IgD-negative memory B cell (primary cell): ENCODE measurements around the gene AOPEP. TPM values are rescaled to one million over a fixed set of nuclear protein-coding genes. Genes with fewer than 3 reads are reported as not detected.
A peak's percentile ranks its signal among the peaks of the same experiment; 100 is the strongest.

Experiments used
- H3K27ac Mint-ChIP-seq, 3 donors: one replicate each; pipeline ENCODE4 v1.8.0; 2020 to 2022; ENCODE audit warnings: mild to moderate bottlenecking in 3 of 3, mixed read lengths in 3 of 3, moderate library complexity in 1 of 3
- H3K27me3 Mint-ChIP-seq: one replicate; pipeline ENCODE4 v1.8.0; 2021; ENCODE audit warnings: mixed read lengths
- H3K36me3 Mint-ChIP-seq: one replicate; pipeline ENCODE4 v1.8.0; 2020; ENCODE audit warnings: mild to moderate bottlenecking, mixed read lengths
- H3K4me1 Mint-ChIP-seq, 3 donors: one replicate each; pipeline ENCODE4 v1.8.0; 2020 to 2022; ENCODE audit warnings: mixed read lengths in 3 of 3, mild to moderate bottlenecking in 1 of 3
- H3K4me3 Mint-ChIP-seq, 4 donors: one replicate each; pipeline ENCODE4 v1.8.0; 2020 to 2022; ENCODE audit warnings: mild to moderate bottlenecking in 4 of 4, mixed read lengths in 4 of 4, moderate library complexity in 3 of 4
- H3K9me3 Mint-ChIP-seq, 3 donors: one replicate each; pipeline ENCODE4 v1.8.0; 2020 to 2021; ENCODE audit warnings: mixed read lengths in 3 of 3, mild to moderate bottlenecking in 1 of 3
- polyA plus RNA-seq: library from polyadenylated mRNA; unstranded; fragments of 300-500 nt; fragmentation: Illumina TruSeq; gene quantifications from one replicate; pipeline ENCODE4 v1.2.3, GENCODE V29; 2021

AOPEP gene
- polyA plus RNA-seq, 1 donor from 2014 or later, result 4.5 TPM

GRCh38 chr9:95107001-95107749, 380.7 kb downstream of the AOPEP start:
- Mint-ChIP-seq H3K36me3 (peaks cover 11% of the 10 kb centered on the region), H3K9me3 (no peaks in the 10 kb centered on the region), H3K27ac (no peak overlapping the region)

GRCh38 chr9:95107976-95108375, 381.5 kb downstream of the AOPEP start:
- Mint-ChIP-seq H3K36me3 (peaks cover 11% of the 10 kb centered on the region), H3K9me3 (no peaks in the 10 kb centered on the region), H3K27ac (no peak overlapping the region), H3K27me3 (no peaks in the 10 kb centered on the region), H3K4me1 (no peaks in the 10 kb centered on the region), H3K4me3 (no peak overlapping the region)

More at GRCh38 chr9:95107001-95107749, 380.7 kb downstream of the AOPEP start:
- Mint-ChIP-seq H3K4me1 (no peaks in the 10 kb centered on the region), H3K27me3 (no peaks in the 10 kb centered on the region), H3K4me3 (no peak overlapping the region)

- Mint-ChIP-seq H3K27me3 (no peaks in the 10 kb centered on the region), H3K27ac (no peak overlapping the region), H3K36me3 (peaks cover 11% of the 10 kb centered on the region), H3K9me3 (no peaks in the 10 kb centered on the region), H3K4me1 (no peaks in the 10 kb centered on the region), H3K4me3 (no peak overlapping the region)
Measured at GRCh38 chr9:95108777-95109176, 382.3 kb downstream of the AOPEP start.

- no peak overlapping the region for H3K4me3 Mint-ChIP-seq
- peaks cover 13% of the 10 kb centered on the region for H3K36me3 Mint-ChIP-seq
- H3K27ac Mint-ChIP-seq, result no peak overlapping the region
- no peaks in the 10 kb centered on the region for H3K27me3 Mint-ChIP-seq
- no peaks in the 10 kb centered on the region for H3K9me3 Mint-ChIP-seq
- no peaks in the 10 kb centered on the region for H3K4me1 Mint-ChIP-seq
Measured at GRCh38 chr9:95109456-95109855, 383.0 kb downstream of the AOPEP start.

- Mint-ChIP-seq H3K4me1 (no peaks in the 10 kb centered on the region), H3K27me3 (no peaks in the 10 kb centered on the region), H3K36me3 (peaks cover 9% of the 10 kb centered on the region), H3K4me3 (no peak overlapping the region), H3K27ac (no peak overlapping the region), H3K9me3 (no peaks in the 10 kb centered on the region)
Measured at GRCh38 chr9:95110921-95111525, 384.5 kb downstream of the AOPEP start.

GRCh38 chr9:95111716-95112115, 385.2 kb downstream of the AOPEP start:
- Mint-ChIP-seq H3K27me3 (no peaks in the 10 kb centered on the region), H3K9me3 (no peaks in the 10 kb centered on the region), H3K36me3 (peaks cover 9% of the 10 kb centered on the region), H3K4me3 (no peak overlapping the region), H3K27ac (no peak overlapping the region), H3K4me1 (no peaks in the 10 kb centered on the region)

- no peak overlapping the region for H3K27ac Mint-ChIP-seq
- peaks cover 5% of the 10 kb centered on the region for H3K36me3 Mint-ChIP-seq
- H3K27me3 Mint-ChIP-seq, result no peaks in the 10 kb centered on the region
- H3K9me3 Mint-ChIP-seq, result no peaks in the 10 kb centered on the region
- H3K4me3 Mint-ChIP-seq, result no peak overlapping the region
- H3K4me1 Mint-ChIP-seq, result no peaks in the 10 kb centered on the region
Measured at GRCh38 chr9:95112436-95113280, 386.2 kb downstream of the AOPEP start.

GRCh38 chr9:95115104-95115503, 388.6 kb downstream of the AOPEP start:
- Mint-ChIP-seq H3K4me3 (no peak overlapping the region), H3K9me3 (no peaks in the 10 kb centered on the region), H3K36me3 (peaks cover 5% of the 10 kb centered on the region), H3K4me1 (no peaks in the 10 kb centered on the region), H3K27ac (peak overlapping the region in 1 of 3 donors; percentile 6), H3K27me3 (no peaks in the 10 kb centered on the region)

GRCh38 chr9:95116002-95116807, 389.7 kb downstream of the AOPEP start:
- no peaks in the 10 kb centered on the region for H3K4me1 Mint-ChIP-seq
- no peak overlapping the region for H3K27ac Mint-ChIP-seq
- no peaks in the 10 kb centered on the region for H3K9me3 Mint-ChIP-seq
- H3K4me3 Mint-ChIP-seq, result no peak overlapping the region
- no peaks in the 10 kb centered on the region for H3K27me3 Mint-ChIP-seq
- peaks cover 5% of the 10 kb centered on the region for H3K36me3 Mint-ChIP-seq

GRCh38 chr9:95116808-95117204, 390.3 kb downstream of the AOPEP start:
- H3K27me3 Mint-ChIP-seq, result no peaks in the 10 kb centered on the region
- H3K9me3 Mint-ChIP-seq, result no peaks in the 10 kb centered on the region
- no peak overlapping the region for H3K27ac Mint-ChIP-seq
- H3K36me3 Mint-ChIP-seq, result peaks cover 5% of the 10 kb centered on the region
- H3K4me1 Mint-ChIP-seq, result no peaks in the 10 kb centered on the region
- H3K4me3 Mint-ChIP-seq, result no peak overlapping the region

- no peak overlapping the region for H3K4me3 Mint-ChIP-seq
- H3K4me1 Mint-ChIP-seq, result no peaks in the 10 kb centered on the region
- H3K27me3 Mint-ChIP-seq, result no peaks in the 10 kb centered on the region
- H3K27ac Mint-ChIP-seq, result no peak overlapping the region
- peaks cover 7% of the 10 kb centered on the region for H3K36me3 Mint-ChIP-seq
- no peaks in the 10 kb centered on the region for H3K9me3 Mint-ChIP-seq
Measured at GRCh38 chr9:95118596-95118995, 392.1 kb downstream of the AOPEP start.

- H3K27me3 Mint-ChIP-seq, result no peaks in the 10 kb centered on the region
- H3K9me3 Mint-ChIP-seq, result no peaks in the 10 kb centered on the region
- no peaks in the 10 kb centered on the region for H3K4me1 Mint-ChIP-seq
- peaks cover 7% of the 10 kb centered on the region for H3K36me3 Mint-ChIP-seq
- no peak overlapping the region for H3K4me3 Mint-ChIP-seq
- no peak overlapping the region for H3K27ac Mint-ChIP-seq
Measured at GRCh38 chr9:95120781-95121370, 394.4 kb downstream of the AOPEP start.

- H3K36me3 Mint-ChIP-seq, result peaks cover 6% of the 10 kb centered on the region
- no peak overlapping the region for H3K4me3 Mint-ChIP-seq
- no peaks in the 10 kb centered on the region for H3K9me3 Mint-ChIP-seq
- no peak overlapping the region for H3K27ac Mint-ChIP-seq
- no peaks in the 10 kb centered on the region for H3K4me1 Mint-ChIP-seq
- no peaks in the 10 kb centered on the region for H3K27me3 Mint-ChIP-seq
Measured at GRCh38 chr9:95124582-95125367, 398.3 kb downstream of the AOPEP start.

- no peak overlapping the region for H3K27ac Mint-ChIP-seq
- no peak overlapping the region for H3K4me3 Mint-ChIP-seq
- no peaks in the 10 kb centered on the region for H3K4me1 Mint-ChIP-seq
- no peaks in the 10 kb centered on the region for H3K27me3 Mint-ChIP-seq
- peaks cover 6% of the 10 kb centered on the region for H3K36me3 Mint-ChIP-seq
- H3K9me3 Mint-ChIP-seq, result no peaks in the 10 kb centered on the region
Measured at GRCh38 chr9:95125652-95126051, 399.2 kb downstream of the AOPEP start.
